Measurements from ENCODE around the gene ANO1.
"Not testable (repeated sequence)": the region's sequence is repeated elsewhere in the genome, so short reads cannot be mapped to it uniquely, and the experiment has no call there.

The ANO1 gene

DNA sequence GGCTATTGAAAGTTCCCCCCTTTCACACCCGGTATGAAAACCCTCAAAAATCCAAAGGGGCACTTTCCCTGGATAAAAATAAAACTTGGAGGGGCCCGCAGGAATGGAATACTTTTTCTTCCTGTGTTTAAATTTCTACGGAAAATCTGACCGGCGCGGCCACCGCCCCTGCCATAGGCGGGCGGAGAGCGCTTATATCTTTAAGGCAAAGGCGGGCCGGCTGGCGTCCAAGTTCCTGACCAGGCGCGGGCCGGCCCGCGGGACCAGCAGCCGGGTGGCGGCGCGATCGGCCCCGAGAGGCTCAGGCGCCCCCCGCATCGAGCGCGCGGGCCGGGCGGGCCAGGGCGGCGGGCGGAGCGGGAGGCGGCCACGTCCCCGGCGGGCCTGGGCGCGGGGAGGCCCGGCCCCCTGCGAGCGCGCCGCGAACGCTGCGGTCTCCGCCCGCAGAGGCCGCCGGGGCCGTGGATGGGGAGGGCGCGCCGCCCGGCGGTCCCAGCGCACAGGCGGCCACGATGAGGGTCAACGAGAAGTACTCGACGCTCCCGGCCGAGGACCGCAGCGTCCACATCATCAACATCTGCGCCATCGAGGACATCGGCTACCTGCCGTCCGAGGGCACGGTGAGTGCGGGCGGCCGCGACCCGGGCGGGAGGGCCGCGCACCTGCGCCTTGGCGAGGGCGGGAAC, at the start of gene ANO1:
Gene ANO1, plus strand, starts transcription at position 223 of the 686 bp plus-strand sequence. Its CDS starts 290 bp downstream, at position 513.
- DNase-seq = no peak

DNA sequence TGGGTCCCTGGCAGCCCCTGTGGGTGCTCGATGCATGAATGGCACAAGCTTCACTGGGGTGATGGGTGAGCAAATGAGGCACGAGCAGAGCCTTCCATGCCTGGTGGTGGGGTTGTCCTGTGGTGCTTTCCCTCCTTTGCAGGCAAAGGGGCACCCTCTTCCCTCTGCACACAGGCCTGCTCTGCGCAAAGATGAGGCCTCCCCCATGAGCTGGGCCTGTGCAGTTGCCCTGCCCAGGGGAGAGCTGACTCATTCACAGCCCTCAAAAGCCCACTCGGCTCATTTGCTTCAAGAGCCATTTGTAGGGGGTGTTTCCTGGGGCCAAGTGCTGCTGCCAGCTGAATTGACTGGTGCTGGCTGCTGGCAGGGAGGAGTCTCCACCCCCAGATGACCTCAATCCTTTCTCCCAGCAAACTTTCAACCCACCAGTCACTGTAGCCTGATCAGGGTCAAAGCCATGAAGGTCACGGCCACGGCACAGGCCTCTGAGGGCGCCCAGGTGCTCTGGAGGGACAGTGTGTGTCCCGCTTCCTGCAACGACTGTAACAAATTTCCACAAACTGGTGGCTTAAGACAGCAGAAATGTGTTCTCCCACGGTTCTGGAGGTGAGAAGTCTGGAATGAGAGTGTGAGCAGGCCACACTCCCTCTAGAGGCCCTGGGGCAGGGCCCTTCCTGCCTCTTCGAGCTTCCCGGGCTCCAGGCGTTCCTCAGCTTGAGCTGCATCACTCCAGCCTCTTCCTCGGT, 48.8 kb upstream of the ANO1 start:
- peak in 2 of 14 donors; percentile 1 to 4 for DNase-seq

DNA sequence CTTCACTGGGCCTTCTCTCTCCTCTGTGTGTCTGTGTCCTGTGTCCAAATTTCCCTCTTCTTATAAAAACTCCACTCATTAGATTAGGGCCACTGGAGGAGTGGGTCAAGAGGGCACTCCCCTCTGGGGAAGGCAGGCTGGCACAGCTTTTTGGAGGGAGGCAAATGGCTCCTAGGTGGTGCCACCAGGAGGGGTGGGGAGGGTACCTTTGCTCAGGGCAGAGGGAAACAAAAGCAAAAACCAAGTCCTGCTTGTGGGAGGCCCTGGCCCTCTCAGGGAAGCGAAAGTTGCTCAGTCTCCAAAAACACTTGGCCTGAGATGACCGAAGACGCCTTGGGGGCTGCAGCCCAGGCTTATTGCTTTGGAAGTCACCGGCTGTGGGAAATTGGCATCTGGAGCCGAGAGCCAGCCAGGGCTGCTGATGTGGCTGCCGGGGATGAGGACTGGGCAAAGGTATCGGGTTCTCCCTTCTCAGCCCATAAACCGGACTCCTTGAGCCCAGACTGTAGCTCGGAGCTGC, 48.2 kb upstream of the ANO1 start:
- DNase-seq = no peak

DNA sequence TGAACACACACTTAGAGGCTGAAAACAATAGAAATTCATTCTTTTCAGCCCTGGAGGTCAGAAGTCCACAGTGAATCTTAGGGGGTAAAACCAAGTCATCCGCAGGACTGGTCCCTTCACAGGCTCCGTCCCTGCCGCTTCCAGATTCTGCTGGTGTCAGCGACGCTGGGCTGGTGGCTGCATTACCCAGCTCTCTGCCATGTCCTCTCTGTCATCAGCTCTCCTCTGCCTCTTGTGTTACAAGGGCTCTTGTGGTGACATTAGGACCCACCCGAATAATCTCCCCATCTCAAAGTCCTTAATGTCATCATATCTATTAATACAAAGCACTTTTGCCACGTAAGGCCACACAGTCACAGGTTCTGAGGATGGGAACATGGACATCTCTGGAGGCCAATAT, 47.7 kb upstream of the ANO1 start:
- no peak for DNase-seq

DNA sequence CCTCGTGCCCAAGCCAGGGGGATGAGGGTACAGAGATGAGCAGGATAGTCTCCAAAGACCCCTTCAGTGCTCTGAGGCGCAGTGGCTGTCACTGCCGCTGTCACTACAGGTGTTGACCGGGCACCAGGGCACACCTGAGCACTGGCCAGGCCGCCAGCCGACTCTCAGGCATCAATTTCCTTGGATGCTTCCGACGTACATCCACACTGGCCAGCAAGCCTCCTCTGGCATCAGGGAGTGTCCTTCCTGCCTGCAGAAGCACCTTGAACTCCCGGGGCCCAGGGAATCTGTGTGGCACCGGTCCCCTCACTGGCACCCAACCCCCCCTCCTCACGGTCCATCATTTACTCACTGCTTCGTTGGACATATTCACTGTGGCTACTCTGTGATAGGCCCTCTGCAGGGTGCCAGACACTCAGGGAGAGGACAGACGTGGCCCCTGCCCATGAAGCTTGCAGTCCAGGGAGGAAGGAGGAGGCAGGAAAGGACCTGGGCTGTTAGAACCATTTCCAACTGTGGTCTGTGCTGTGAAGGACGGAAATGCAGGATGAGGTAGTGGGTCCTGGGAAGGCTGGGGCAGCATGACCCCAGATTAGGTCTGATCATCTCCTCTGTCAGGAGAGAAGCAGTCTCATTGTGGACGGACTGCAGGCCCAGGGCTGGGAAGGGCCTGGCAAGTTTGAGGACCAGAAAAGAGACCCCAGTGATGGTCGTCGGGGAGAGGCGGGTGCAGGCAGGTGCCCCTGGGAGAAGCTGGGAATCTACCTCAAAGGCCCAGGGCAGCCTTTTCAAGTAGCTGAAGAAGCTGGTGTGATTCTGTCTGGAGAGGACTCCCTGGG, 46.3 kb upstream of the ANO1 start:
- DNase-seq = no peak

DNA sequence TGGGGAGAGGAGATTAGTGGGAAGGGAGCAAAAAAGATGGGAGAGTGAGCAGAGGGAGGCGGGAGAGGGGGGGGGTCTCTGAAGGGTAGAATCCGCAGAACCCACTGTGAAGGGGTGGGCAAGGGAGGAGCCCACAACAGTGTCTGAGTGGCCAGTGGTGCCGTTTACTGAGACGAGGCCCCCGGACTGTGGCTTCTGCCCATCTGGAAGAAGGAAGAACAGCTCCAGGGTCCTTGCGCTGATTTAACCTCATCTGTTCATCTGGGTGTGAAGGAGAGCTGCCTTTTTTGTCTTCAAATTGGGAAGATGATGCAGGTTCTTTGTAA, 45.7 kb upstream of the ANO1 start:
- no peak for DNase-seq

DNA sequence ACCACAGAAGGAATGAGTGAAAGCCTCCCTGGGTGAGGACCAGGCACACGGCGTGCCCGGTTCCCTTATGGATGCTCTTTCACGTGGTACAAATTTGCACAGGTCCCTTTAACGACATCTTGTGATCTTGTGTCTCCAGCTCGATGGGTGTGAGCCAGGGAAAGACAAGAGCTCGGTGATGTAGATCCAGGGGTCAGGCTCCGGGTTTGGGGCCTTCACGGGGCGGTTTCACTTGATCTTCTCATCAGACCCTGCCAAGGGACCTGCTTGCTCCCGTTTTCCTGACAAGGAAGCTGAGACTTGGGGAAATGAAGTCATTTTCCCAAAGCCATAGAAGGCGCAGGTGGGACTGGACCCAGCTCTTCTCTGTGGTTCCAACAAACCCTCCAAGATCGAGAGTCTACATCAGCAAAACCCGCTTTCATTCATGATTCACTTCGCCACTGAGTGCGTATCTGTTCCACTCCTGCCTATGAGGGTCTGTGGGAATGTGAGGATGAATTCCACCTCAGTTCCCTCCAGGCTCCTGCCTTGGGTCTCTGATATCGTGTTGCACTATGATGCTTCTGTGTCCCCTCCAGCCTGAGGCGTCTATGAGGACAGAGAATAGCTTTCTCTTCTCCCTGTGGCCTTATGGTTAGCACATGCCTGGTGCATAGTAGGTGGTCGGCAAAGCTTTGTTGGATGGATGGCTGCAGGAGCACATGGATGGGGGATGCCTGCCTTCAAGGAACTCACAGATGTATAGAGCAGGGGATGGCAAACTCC, 45.0 kb upstream of the ANO1 start:
- DNase-seq = no peak

DNA sequence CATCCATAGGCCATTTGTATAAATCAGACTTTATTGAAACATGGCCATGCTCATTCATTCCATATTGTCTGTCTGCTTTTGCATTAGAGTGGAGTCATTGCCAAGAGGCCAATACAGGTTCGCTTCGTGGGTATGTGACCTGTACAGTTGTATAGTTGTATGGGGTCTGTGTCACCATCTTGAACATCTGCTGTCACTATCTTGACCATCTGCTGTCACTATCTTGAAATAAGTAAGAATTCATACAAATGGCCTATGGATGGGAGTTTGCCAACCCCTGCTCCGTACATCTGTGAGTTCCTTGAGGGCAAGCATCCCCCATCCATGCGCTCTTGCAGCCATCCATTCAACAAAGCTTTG, 44.4 kb upstream of the ANO1 start:
- DNase-seq = no peak

DNA sequence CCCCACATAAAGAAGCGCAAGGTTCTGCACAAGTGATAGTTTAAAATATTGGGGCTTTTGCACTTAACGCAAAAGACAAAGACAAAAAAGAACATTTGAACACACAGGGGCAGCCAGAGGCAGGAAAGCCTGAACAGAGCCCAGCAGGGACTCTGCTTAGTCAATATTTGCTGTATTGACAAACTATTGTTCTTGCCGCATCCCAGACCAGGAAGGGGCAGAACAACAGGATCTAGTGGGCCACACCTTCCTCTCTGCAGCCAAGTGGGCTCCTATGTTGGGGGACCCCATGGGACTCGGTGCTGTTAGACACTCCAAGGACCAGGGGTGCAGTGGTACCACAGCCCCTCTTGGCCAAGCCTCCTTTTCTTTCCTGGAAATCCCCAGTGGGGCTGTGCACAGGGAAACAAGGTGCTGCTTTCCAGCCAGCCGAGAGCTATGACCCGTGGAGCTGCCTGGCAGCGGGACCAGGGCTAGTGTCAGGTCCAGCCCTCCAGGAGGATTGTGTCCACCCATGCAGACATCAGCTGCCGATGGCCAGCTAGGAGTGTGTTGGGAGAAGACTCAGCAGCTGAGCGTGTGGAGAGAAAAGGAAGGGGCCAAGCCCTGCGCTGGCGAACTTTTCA, 43.3 kb upstream of the ANO1 start:
- no peak for DNase-seq

DNA sequence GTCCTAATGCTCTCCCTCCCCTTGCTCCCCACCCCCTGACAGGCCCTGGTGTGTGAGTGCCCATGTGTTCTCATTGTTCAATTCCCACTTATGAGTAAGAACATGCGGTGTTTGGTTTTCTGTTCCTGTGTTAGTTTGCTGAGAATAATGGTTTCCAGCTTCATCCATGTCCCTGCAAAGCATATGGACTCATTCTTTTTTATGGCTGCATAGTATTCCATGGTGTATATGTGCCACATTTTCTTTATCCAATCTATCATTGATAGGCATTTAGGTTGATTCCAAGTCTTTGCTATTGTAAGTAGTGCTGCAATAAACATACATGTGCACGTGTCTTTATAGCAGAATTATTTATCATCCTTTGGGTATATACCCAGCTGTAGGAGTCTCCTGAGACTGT, 42.5 kb upstream of the ANO1 start:
- DNase-seq = not testable (repeated sequence)

DNA sequence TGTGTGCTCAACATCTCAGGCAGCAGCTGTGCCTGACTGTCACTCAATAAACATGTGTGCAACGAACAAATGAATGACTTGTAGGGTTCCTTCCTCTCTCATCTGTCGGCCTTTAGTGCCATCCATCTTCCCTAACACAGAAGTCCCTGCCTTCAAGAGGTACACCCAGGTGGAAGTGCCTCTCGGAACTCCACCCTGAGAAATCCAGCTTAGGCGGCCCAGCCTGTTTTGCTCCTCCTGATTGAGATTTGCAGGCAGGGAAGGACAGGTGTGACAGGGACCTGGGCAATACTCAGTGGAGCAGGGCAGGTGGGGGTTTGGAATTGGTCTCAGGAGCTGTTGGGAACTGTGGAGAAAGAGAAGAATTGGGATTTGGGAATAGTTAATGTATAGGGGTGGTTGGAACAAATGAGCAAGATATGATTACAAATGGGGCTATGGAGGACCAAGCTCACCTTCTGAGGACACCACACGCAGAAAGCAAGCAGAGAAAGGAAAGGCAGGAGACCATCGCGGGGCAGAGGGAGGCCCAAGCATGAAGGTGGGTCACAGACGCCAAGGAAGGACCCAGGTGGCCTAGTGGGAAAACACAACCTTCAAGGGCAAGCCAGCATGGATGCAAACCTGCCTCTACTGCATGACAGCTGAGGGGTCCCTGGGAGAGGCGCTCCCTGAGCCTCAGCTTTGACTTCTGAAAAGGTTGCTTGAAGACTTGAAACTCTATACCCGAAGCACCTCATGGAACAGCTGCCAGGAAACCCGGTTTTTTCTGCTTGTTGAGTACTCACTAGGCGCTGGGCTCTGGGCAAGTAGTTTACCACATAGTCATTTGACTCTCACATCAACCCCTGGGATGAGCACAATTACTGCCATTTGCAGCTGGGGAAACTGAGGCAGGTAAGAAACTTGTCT, 40.9 kb upstream of the ANO1 start:
- DNase-seq = no peak

DNA sequence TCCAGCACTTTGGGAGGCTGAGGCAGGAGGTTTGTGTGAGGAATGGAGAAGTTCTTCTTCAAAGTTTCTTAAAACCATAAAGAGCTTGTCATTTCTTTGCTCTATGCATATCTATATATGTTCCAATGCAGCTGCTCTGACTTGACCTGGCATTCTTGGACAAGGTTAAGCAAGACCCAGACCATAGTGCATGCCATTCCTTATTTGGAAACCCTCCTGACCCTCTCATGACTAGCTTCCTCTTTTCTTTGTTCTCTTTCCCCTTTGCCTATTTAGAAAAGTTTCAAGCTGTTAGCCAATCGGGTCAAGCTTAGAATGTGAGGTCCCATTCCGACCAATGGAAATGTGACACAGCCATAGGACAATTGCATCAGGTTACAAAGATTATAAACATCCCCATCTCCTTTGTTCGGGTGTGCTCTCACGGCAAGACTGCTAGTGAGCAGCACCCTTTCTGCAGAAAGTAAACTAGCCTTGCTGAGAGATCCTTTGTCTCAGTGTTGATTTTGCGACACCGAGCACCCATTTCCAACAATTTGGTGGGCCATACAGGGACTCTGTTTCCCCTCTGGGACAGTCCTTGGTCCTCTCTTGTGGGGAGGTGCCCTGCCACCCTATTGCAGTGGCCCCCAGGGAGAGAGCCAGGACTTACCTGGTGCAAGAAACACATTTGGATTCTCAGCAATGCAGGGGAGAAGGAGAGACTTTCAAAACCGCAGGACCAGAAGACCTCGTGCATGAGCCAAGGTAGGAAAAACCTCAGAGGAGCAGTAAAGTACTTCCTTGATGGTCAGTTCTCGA, 39.9 kb upstream of the ANO1 start:
- DNase-seq = no peak

DNA sequence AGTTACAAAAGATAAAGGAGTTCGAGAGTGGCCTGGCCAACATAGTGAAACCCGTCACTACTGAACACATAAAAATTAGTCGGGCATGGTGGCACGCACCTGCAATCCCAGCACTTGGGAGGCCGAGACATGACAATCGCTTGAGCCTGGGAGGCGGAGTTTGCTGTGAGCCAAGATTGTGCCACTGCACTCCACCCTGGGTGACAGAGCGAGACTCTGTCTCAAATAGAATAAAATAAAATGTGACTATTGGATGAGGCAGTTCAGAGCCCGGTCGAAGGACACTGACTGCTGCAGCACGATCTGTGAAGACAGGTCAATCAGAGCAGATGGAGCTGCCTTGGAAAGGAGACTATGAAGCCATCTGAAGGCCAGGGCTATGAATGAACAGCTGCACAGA, 37.7 kb upstream of the ANO1 start:
- no peak for DNase-seq

DNA sequence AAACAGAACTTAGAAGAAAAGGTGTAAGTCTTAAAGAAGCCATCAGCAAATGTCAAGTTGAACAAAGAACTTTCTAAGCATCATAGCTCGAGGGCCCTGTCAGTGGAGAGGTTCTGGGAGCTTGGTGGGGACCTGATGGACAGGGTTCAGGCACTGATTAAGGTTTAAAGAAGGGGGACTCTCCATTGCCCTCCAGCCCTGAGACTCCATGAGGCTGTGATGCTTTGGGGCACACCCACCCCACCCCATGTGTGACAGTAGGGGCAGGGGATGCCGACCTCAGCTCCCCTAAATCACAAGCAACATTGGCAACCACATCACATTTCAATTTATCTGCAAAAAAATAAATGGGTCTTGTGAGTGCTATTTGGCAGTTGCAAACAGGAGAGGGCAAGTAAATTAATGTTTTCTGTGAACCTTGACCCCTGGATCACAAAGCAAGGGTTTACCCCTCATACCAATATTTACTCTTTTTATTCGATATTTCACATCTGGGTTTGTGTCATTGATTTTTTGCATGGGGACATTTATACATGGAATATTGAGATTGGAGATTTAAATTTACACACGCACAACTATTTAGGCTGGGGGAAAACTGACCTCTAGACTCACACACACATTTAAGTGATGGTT, 37.1 kb upstream of the ANO1 start:
- no peak for DNase-seq

DNA sequence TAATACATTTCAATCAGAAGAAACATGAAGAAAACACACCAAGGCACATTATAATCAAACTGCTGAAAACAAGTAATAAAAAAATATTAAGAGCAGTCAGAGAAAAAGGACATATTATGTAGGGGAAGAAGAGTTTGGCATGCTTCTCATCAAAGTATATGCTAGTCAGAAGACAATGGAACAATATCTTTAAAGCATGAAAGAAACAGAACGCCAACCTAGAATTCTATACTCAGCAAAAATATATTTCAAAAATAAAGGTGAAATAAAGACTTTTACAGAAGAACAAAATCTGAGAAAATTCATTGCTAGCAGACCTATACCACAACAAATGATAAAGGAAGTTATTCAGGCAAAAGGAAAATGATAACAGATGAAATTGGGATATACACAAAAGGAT, 34.6 kb upstream of the ANO1 start:
- DNase-seq = no peak

DNA sequence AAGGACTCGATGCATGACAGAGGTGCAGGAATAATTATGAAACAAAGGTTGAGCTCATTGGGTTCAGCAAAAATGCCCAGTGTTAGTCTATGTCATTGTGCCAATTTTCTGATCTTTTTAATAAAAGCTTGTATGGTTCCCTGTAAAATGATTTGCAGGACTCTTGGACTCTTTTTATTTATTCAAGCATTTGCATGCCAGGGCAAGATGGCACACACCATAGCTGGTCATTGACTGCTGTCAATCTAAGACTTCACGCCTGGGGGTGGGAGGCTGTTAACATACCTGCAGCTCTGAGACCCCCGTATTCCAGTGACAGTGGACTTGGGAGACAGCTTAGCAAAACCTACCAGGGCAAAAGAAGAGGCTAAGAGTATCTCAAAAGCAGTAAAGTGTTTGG, 32.0 kb upstream of the ANO1 start:
- DNase-seq = no peak

DNA sequence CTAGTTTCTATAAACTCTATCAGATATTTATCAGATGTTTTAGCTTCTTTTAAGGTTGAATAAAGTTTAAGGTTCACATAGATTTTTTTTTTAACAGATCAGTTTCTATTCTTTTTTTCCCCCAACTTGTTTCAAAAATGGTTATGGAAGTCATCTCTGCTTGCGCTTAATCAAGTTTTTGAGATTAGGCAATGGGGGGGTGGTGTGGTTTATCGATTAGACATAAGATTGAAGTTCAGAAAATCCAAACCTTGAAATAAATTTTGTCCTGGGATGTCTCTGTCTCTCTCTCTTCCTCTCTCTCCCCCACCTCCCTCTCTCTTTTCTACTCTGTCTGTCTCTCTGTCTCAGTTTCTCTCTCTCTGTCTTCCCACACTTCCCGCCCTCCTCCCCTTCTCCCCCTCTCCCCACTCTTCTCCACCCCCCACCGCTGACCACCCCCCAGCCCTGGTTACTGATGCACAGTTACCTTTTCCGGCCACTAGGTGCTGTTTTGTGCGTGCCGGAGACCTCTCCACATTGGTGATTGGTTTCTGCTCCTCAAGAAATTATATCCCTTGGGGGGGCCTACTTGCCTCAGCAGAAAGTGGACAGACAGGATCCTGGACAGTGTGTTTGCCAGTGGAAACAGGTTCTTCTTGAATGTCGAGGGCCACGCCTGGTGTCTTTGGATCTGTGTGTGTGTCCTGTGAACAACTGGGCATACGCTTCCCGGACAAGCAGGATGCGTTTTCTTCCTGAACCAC, 29.7 kb upstream of the ANO1 start:
- DNase-seq = no peak

DNA sequence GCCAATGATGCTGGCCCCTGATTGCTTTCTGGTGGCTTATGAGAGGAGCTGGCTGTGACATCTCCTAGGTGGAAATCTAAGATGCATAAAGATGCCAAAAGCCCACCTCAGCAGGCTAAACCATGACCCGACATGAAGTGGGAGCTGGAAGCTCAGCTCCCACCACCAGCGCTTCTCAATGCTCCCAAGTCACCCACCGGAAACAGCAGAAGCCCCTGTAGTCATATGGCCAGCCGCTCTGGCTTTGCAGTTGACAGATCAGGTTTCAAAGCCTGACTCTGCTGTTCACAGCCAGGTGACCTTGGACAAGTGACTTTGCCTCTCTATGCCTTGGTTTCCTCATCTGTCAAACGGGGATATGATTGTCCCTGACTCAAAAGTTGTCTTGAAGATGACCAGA, 29.1 kb upstream of the ANO1 start:
- DNase-seq = no peak

DNA sequence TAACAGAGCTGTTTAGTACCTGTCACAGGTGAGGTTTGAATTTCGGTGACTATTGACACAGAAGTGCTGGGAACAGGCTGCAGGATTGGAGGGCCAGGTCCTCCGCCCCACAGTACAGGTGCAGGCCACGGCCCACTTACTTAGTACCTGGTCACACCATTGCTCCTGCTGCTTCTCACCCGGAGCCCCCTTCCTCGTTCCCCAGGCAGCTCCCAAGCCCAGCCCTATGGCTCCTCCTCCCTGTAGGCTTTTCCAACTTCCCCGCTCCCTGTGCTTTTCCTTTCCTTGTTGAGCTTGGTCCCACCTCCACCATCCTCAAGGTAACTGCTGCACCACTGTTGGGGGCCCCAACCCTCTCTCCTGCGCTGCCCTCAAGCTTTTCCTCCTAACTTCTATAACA, 27.9 kb upstream of the ANO1 start:
- no peak for DNase-seq

Measured in C1 segment of cervical spinal cord (tissue), 14 donors.